K562 (cell line): ENCODE measurements around the gene TRAF5. TPM values are rescaled to one million over a fixed set of nuclear protein-coding genes. Genes with fewer than 3 reads are reported as not detected.
A peak's percentile ranks its signal among the peaks of the same experiment; 100 is the strongest.

Source experiments
- CBX3 ChIP-seq, 2 experiments: IDR thresholded peaks; 1 replicate in 1 of 2; 2 replicates in 1 of 2; pipeline ENCODE4 v1.6.1; 2012; ENCODE audit warnings: inconsistent platforms in 2 of 2, low read length in 2 of 2, borderline replicate concordance in 1 of 2, control low read depth in 1 of 2
- EZH2 ChIP-seq: IDR thresholded peaks from 2 replicates; pipeline ENCODE4 v1.6.1; 2012; ENCODE audit warnings: low read depth, mild to moderate bottlenecking, inconsistent platforms, low read length, borderline replicate concordance
- FOXM1 ChIP-seq, 2 experiments: fragments of 450-650 bp in 1 of 2; sonication (generic) in 1 of 2; formaldehyde crosslinking in 1 of 2; IDR thresholded peaks; 2 replicates each; pipeline versions ENCODE4 v1.6.1 to v1.9.0; 2017 to 2022; ENCODE audit warnings: low read depth in 2 of 2, mild to moderate bottlenecking in 2 of 2, missing genetic modification reagents in 1 of 2, moderate library complexity in 1 of 2
- MIER1 ChIP-seq: fragments of 450-650 bp; IDR thresholded peaks from 2 replicates; pipeline ENCODE4 v1.6.1; 2016; ENCODE audit warnings: antibody characterized with exemption, mild to moderate bottlenecking, low read depth
- PHF20 ChIP-seq: fragments of 450-650 bp; IDR thresholded peaks from 2 replicates; pipeline ENCODE4 v1.6.1; 2018; ENCODE audit not compliant: partially characterized antibody
- TEAD1 ChIP-seq, 2 experiments: fragments of 450-650 bp in 1 of 2; sonication (generic) in 1 of 2; formaldehyde crosslinking; IDR thresholded peaks; 2 replicates each; pipeline versions ENCODE4 v1.4.0 to v1.8.0; 2020 to 2022; ENCODE audit warnings: mild to moderate bottlenecking in 2 of 2, missing genetic modification reagents in 1 of 2
- TEAD4 ChIP-seq, 2 experiments: sonication (generic) in 1 of 2; formaldehyde crosslinking in 1 of 2; IDR thresholded peaks; 2 replicates each; pipeline versions ENCODE4 v1.6.1 to v1.8.0; 2012 to 2022; ENCODE audit warnings: borderline replicate concordance in 1 of 2, inconsistent platforms in 1 of 2, low read length in 1 of 2, mild to moderate bottlenecking in 1 of 2, missing genetic modification reagents in 1 of 2
- YBX1 ChIP-seq: fragments of 450-650 bp; IDR thresholded peaks from 2 replicates; pipeline ENCODE4 v1.7.1; 2016; ENCODE audit warnings: mild to moderate bottlenecking
- polyA plus RNA-seq, 8 experiments: library from polyadenylated mRNA; depleted of rRNA in 4 of 8; stranded (reverse) in 5 of 8; unstranded in 3 of 8; fragments of >200 nt; fragmentation: Nextera tagmentation in 2 of 8; fragmentation: Illumina TruSeq in 1 of 8; extraction: Ambion mirVana in 2 of 8; extraction: Trizol in 1 of 8; gene quantifications; 2 replicates each; pipeline versions ENCODE4 v1.2.1 to v1.2.3, GENCODE V29; 2011 to 2014; ENCODE audit warnings: inconsistent platforms in 1 of 8, missing spikeins in 1 of 8
- total RNA-seq, 7 experiments: library from RNA; depleted of rRNA in 6 of 7; stranded (reverse); fragments of >200 nt in 6 of 7; fragmentation: Illumina TruSeq in 2 of 7; extraction: Trizol in 2 of 7; gene quantifications; 2 replicates each; pipeline versions ENCODE4 v1.2.1 to v1.2.3, GENCODE V29; 2011 to 2021; ENCODE audit warnings: low replicate concordance in 1 of 7
- TF ChIP-seq, protein P1 (sequence below): fragments of 450-650 bp; IDR thresholded peaks from 2 replicates; pipeline ENCODE4 v1.6.1; 2016; ENCODE audit warnings: low read depth
- TF ChIP-seq, protein P2 (sequence below): sonication (generic); formaldehyde crosslinking; IDR thresholded peaks from 2 replicates; pipeline ENCODE4 v1.8.1; 2023; ENCODE audit warnings: missing genetic modification reagents, mild to moderate bottlenecking, borderline replicate concordance
- TF ChIP-seq, protein P3 (sequence below): sonication (generic); formaldehyde crosslinking; IDR thresholded peaks from 2 replicates; pipeline ENCODE4 v1.8.0; 2022; ENCODE audit warnings: mild to moderate bottlenecking, low read depth, missing genetic modification reagents

TRAF5 gene
- total and polyA plus RNA-seq, 9 of the 15 experiments (the other 6 are each of a cell fraction or from before 2014, with no cell fraction given): 2.0 to 9.3 (median 5.3) TPM

DNA sequence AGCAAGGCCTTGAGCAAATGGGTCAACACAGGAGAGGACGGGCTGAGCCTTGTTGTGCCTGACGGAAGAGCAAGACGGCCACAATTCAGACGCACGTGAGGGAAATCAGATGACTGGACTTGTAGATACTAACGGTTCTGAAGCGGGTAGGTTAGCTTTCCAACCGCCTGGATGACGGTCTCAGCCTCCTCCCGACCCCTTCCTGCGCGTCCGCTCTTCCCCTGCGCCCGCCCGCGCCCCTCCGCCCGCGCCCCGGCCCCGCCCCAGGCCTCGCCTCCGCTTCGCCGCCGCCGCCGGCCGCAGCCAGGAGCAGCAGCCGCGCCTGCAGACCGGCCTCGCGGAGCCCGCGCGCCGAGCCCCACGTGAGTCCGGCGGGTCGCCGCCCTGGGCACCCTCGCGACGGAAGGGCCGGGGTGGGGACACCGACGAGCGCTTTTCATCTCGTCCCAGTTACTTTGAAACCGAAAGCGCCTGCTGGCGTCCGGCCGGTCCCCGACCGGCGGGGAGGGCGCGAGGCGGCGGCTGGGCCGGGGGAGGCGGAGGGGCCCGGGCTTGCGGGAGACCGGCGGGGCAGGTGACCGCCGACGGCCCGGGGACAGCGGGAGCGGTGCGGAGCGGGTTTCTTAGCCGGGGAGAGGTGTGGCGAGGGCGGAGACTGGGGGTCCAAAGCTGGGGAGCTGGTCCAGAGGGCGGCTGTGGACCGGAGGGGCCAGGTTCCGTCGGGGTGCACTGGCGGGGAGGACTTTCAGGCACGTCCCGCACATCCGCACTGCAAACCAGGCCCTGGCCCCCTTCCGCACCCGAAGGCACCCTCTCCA, at the start of gene TRAF5 (continued):
- TF ChIP-seq, protein P1, sequence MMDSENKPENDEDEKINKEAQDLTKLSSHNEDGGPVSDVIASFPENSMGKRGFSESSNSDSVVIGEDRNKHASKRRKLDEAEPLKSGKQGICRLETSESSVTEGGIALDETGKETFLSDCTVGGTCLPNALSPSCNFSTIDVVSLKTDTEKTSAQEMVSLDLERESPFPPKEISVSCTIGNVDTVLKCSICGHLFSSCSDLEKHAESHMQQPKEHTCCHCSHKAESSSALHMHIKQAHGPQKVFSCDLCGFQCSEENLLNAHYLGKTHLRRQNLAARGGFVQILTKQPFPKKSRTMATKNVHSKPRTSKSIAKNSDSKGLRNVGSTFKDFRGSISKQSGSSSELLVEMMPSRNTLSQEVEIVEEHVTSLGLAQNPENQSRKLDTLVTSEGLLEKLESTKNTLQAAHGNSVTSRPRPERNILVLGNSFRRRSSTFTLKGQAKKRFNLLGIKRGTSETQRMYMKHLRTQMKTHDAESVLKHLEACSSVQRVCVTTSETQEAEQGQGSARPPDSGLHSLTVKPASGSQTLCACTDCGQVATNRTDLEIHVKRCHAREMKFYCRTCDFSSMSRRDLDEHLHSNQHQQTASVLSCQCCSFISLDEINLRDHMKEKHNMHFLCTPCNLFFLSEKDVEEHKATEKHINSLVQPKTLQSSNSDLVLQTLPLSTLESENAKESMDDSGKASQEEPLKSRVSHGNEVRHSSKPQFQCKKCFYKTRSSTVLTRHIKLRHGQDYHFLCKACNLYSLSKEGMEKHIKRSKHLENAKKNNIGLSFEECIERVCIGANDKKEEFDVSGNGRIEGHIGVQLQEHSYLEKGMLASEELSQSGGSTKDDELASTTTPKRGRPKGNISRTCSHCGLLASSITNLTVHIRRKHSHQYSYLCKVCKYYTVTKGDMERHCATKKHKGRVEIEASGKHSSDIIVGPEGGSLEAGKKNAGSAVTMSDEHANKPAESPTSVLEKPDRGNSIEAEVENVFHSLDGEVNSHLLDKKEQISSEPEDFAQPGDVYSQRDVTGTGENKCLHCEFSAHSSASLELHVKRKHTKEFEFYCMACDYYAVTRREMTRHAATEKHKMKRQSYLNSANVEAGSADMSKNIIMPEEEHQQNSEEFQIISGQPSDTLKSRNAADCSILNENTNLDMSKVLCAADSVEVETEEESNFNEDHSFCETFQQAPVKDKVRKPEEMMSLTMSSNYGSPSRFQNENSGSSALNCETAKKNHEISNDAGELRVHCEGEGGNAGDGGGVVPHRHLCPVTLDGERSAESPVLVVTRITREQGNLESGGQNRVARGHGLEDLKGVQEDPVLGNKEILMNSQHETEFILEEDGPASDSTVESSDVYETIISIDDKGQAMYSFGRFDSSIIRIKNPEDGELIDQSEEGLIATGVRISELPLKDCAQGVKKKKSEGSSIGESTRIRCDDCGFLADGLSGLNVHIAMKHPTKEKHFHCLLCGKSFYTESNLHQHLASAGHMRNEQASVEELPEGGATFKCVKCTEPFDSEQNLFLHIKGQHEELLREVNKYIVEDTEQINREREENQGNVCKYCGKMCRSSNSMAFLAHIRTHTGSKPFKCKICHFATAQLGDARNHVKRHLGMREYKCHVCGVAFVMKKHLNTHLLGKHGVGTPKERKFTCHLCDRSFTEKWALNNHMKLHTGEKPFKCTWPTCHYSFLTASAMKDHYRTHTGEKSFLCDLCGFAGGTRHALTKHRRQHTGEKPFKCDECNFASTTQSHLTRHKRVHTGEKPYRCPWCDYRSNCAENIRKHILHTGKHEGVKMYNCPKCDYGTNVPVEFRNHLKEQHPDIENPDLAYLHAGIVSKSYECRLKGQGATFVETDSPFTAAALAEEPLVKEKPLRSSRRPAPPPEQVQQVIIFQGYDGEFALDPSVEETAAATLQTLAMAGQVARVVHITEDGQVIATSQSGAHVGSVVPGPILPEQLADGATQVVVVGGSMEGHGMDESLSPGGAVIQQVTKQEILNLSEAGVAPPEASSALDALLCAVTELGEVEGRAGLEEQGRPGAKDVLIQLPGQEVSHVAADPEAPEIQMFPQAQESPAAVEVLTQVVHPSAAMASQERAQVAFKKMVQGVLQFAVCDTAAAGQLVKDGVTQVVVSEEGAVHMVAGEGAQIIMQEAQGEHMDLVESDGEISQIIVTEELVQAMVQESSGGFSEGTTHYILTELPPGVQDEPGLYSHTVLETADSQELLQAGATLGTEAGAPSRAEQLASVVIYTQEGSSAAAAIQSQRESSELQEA: peak; percentile 75
- no peak for TF ChIP-seq YBX1
- TF ChIP-seq, protein P2, sequence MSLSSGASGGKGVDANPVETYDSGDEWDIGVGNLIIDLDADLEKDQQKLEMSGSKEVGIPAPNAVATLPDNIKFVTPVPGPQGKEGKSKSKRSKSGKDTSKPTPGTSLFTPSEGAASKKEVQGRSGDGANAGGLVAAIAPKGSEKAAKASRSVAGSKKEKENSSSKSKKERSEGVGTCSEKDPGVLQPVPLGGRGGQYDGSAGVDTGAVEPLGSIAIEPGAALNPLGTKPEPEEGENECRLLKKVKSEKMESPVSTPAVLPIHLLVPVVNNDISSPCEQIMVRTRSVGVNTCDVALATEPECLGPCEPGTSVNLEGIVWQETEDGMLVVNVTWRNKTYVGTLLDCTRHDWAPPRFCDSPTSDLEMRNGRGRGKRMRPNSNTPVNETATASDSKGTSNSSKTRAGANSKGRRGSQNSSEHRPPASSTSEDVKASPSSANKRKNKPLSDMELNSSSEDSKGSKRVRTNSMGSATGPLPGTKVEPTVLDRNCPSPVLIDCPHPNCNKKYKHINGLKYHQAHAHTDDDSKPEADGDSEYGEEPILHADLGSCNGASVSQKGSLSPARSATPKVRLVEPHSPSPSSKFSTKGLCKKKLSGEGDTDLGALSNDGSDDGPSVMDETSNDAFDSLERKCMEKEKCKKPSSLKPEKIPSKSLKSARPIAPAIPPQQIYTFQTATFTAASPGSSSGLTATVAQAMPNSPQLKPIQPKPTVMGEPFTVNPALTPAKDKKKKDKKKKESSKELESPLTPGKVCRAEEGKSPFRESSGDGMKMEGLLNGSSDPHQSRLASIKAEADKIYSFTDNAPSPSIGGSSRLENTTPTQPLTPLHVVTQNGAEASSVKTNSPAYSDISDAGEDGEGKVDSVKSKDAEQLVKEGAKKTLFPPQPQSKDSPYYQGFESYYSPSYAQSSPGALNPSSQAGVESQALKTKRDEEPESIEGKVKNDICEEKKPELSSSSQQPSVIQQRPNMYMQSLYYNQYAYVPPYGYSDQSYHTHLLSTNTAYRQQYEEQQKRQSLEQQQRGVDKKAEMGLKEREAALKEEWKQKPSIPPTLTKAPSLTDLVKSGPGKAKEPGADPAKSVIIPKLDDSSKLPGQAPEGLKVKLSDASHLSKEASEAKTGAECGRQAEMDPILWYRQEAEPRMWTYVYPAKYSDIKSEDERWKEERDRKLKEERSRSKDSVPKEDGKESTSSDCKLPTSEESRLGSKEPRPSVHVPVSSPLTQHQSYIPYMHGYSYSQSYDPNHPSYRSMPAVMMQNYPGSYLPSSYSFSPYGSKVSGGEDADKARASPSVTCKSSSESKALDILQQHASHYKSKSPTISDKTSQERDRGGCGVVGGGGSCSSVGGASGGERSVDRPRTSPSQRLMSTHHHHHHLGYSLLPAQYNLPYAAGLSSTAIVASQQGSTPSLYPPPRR (CRISPR knock-in tag): no peak
- TF ChIP-seq CBX3 (IDR thresholded peaks at IDR 0.05; ENCODE audit: borderline replicate concordance in 1 of 2, low read length in 2 of 2): no peak
- TF ChIP-seq TEAD1 (CRISPR knock-in tag; IDR thresholded peaks at IDR 0.05): 0 out of 4 replicates have a peak, but pooled peaks of 1 of the 2 experiments have one; percentile 52
- no peak for TF ChIP-seq FOXM1 (IDR thresholded peaks at IDR 0.05; ENCODE audit: low read depth)
- no peak for TF ChIP-seq FOXM1 (CRISPR knock-in tag; IDR thresholded peaks at IDR 0.05; ENCODE audit: low read depth)
- TF ChIP-seq EZH2: no peak
- no peak for TF ChIP-seq PHF20
- no peak for TF ChIP-seq MIER1
- TF ChIP-seq, protein P3, sequence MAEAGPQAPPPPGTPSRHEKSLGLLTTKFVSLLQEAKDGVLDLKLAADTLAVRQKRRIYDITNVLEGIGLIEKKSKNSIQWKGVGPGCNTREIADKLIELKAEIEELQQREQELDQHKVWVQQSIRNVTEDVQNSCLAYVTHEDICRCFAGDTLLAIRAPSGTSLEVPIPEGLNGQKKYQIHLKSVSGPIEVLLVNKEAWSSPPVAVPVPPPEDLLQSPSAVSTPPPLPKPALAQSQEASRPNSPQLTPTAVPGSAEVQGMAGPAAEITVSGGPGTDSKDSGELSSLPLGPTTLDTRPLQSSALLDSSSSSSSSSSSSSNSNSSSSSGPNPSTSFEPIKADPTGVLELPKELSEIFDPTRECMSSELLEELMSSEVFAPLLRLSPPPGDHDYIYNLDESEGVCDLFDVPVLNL (CRISPR knock-in tag): no peak
- TF ChIP-seq TEAD4 (IDR thresholded peaks at IDR 0.05; ENCODE audit: low read length): no peak
- no peak for TF ChIP-seq TEAD4 (CRISPR knock-in tag; IDR thresholded peaks at IDR 0.05; ENCODE audit: borderline replicate concordance)
